Endothelial cell (in vitro differentiated cells): ENCODE measurements around the gene ALG6. TPM values are rescaled to one million over a fixed set of nuclear protein-coding genes. Genes with fewer than 3 reads are reported as not detected.
A peak's percentile ranks its signal among the peaks of the same experiment; 100 is the strongest.

Experiments
- DNase-seq: peaks from one replicate; pipeline ENCODE4 v3.0.0; 2021; ENCODE audit warnings: low spot score
- H3K27ac Mint-ChIP-seq: one replicate; pipeline ENCODE4 v1.8.0; 2021; ENCODE audit warnings: mixed read lengths, inconsistent platforms; ENCODE audit not compliant: unreplicated experiment
- H3K27me3 Mint-ChIP-seq: one replicate; pipeline ENCODE4 v1.8.0; 2021; ENCODE audit warnings: mild to moderate bottlenecking, moderate library complexity, mixed read lengths, inconsistent platforms; ENCODE audit not compliant: unreplicated experiment
- H3K36me3 Mint-ChIP-seq: one replicate; pipeline ENCODE4 v1.8.0; 2021; ENCODE audit warnings: mild to moderate bottlenecking, low read depth, mixed read lengths, inconsistent platforms; ENCODE audit not compliant: unreplicated experiment
- H3K4me1 Mint-ChIP-seq: one replicate; pipeline ENCODE4 v1.8.0; 2021; ENCODE audit warnings: mild to moderate bottlenecking, mixed read lengths, inconsistent platforms; ENCODE audit not compliant: unreplicated experiment
- H3K4me3 Mint-ChIP-seq: one replicate; pipeline ENCODE4 v1.8.0; 2021; ENCODE audit warnings: mild to moderate bottlenecking, mixed read lengths, inconsistent platforms; ENCODE audit not compliant: unreplicated experiment
- H3K9me3 Mint-ChIP-seq: one replicate; pipeline ENCODE4 v1.8.0; 2021; ENCODE audit warnings: mixed read lengths, inconsistent platforms; ENCODE audit not compliant: unreplicated experiment
- CTCF ChIP-seq: fragments of 200-600 bp; sonication (generic); IDR thresholded peaks from one replicate; pipeline ENCODE4 v1.5.0; 2021; ENCODE audit warnings: antibody characterized with exemption; ENCODE audit not compliant: unreplicated experiment
- total RNA-seq: library from RNA; stranded (reverse); fragmentation: NEBNext Ultra II Directional; extraction: Animal tissue kit (Norgen Biotek cat#: 25700); gene quantifications from one replicate; pipeline ENCODE4 v1.2.1, GENCODE V29; 2021; ENCODE audit not compliant: unreplicated experiment

Gene ALG6
- total RNA-seq, 1 donor from 2014 or later = 14.9 TPM

- H3K9me3 Mint-ChIP-seq = no peaks in the 10 kb centered on the region
- H3K27ac Mint-ChIP-seq = no peak overlapping the region
- H3K4me1 Mint-ChIP-seq = peaks cover 31% of the 10 kb centered on the region
- TF ChIP-seq CTCF = no peak
- no peak overlapping the region for H3K4me3 Mint-ChIP-seq
- H3K36me3 Mint-ChIP-seq = peaks cover 4% of the 10 kb centered on the region
- peaks cover 42% of the 10 kb centered on the region for H3K27me3 Mint-ChIP-seq
- no peak for DNase-seq
These were observed 41.3 kb upstream of the ALG6 start for GRCh38 chr1:63326106-63326472.

GRCh38 chr1:63326473-63327380, 40.7 kb upstream of the ALG6 start:
- Mint-ChIP-seq H3K27me3 (peaks cover 37% of the 10 kb centered on the region), H3K27ac (no peak overlapping the region), H3K4me1 (peaks cover 26% of the 10 kb centered on the region), H3K9me3 (no peaks in the 10 kb centered on the region), H3K4me3 (no peak overlapping the region), H3K36me3 (peaks cover 4% of the 10 kb centered on the region)
- DNase-seq = peak; percentile 34
- TF ChIP-seq CTCF = no peak

GRCh38 chr1:63327417-63328054, 39.9 kb upstream of the ALG6 start:
- Mint-ChIP-seq H3K36me3 (peaks cover 4% of the 10 kb centered on the region), H3K4me3 (peak overlapping the region; percentile 45), H3K27me3 (peaks cover 32% of the 10 kb centered on the region), H3K9me3 (no peaks in the 10 kb centered on the region), H3K4me1 (peaks cover 24% of the 10 kb centered on the region), H3K27ac (no peak overlapping the region)
- peak; percentile 90 for TF ChIP-seq CTCF
- DNase-seq = peak; percentile 83

- peaks cover 4% of the 10 kb centered on the region for H3K36me3 Mint-ChIP-seq
These were observed 39.3 kb upstream of the ALG6 start for GRCh38 chr1:63328122-63328521.

More at GRCh38 chr1:63328122-63328521, 39.3 kb upstream of the ALG6 start:
- peaks cover 32% of the 10 kb centered on the region for H3K27me3 Mint-ChIP-seq
- no peaks in the 10 kb centered on the region for H3K9me3 Mint-ChIP-seq
- peaks cover 24% of the 10 kb centered on the region for H3K4me1 Mint-ChIP-seq
- peak overlapping the region; percentile 45 for H3K4me3 Mint-ChIP-seq
- no peak for DNase-seq
- H3K27ac Mint-ChIP-seq = no peak overlapping the region
- TF ChIP-seq CTCF = no peak
